GM19467 (cell line): ENCODE data around the gene FASN.
"Not testable (repeated sequence)": the region's sequence is repeated elsewhere in the genome, so short reads cannot be mapped to it uniquely, and the experiment has no call there.

Source experiments
- ATAC-seq: cut with Tn5 transposase; IDR thresholded peaks from one replicate; pipeline ENCODE4 v1.9.1; 2021; ENCODE audit warnings: mild to moderate bottlenecking, moderate library complexity; ENCODE audit not compliant: unreplicated experiment

The FASN gene

DNA sequence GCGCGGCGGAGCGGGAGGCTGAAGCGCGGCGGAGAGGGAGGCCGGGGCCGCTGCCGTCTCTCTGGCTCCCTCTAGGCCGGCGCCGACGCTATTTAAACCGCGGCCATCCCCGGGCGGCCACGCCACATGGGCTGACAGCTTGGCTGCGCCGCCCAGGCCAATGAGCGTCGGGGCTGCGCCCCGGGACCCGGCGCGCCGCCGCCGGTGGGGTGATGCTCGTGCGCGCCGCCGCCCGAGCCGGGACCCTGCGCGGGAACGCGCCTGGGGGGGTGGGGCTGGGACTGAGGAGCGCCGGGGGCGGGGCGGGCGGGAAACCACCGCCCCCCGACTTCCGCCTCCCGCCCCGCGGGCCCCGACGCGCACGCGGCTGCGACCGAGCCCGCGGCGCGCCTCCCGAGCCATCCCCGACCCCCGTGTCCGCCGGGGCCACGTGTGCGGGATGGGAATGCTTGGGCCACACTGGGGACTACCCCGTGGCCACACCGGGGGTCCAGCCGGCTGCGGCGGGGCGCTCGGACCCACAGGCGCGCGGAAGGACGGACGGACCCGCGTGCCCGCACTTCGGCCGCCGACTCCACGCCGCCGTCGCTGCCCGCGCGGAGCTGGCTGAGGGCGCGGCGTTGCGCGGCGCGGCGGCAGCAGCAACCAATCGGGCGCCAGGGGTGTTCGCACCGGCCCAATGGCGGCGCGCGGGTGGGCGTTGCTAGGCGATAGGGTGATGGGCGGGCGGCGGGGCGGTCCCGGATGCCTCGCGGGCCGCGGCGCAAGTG, at the start of gene FASN:
TSS of gene FASN (minus strand) at position 68 of the 770 bp plus-strand sequence. CDS start 1,791 bp downstream, outside the sequence.
- ATAC-seq = peak; percentile 60

DNA sequence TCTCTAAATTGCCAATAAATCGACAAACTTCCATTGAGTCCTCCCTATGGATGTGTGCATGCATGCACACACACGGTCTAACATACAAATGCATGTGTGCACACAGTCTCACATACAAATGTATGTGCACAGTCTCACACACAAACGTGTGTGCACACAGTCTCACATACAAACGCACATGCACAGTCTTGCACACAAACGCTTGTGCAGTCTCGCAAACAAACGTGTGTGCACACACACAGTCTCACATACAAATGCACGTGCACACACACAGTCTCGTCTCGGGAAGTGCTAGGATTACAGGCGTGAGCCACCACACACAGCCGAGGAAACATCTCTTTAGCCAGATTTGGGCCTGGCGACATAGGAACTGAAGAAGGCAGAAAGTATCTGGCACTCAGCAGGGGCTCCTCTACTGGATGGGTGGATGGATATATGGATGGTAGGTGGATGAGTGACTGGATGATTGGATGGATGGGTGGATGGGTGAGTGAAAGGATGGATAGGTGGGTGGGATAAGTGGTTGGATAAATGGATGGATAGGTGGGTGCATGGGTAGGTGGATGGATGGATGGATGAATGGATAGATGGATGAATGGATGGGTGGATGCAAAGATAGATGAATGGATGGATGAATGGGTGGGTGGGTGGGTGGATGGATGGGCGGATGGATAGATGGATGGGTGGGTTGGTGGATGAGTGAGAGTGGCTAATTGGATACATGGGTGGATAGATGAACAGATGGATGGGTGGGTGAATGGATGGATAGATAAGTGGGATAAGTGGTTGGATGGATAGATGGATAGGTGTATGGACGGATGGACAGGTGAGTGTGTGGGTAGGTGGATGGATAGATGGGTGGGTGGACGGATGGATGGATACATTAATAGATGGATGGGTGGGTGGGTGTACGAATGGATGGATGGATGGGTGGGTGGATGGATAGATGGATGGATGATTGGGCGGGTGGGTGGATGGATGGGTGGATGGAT, 48.9 kb upstream of the FASN start:
- ATAC-seq = no peak

DNA sequence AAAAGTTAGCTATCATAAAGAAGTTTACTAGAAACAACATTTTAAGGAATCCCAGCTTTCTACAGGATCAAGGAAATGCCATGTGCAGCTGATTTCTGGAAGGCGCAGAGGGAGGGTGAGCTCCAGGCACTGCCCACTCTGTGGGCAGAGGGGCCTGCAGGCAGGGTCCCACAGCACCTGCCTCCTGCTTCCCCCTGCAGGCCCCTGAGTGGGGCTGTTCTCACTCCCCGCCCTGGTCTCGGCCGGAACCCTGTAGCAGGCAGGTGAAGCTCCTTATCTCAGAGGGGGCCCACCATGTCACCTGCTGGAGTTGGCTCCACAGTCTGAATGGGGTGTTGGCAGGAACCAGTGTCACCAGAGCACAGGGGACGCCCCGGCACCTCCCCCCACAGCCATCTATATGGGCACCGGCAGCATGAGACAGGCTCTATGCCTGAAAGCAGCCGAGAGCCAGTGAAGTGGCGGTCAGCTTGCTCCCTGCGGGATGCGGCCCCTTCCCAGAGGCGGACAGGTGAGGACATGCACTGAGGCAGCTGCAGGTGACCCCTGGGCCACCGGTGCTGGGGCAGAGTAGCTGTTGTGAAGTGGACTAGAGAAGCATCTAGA, 47.6 kb upstream of the FASN start:
- ATAC-seq = no peak

DNA sequence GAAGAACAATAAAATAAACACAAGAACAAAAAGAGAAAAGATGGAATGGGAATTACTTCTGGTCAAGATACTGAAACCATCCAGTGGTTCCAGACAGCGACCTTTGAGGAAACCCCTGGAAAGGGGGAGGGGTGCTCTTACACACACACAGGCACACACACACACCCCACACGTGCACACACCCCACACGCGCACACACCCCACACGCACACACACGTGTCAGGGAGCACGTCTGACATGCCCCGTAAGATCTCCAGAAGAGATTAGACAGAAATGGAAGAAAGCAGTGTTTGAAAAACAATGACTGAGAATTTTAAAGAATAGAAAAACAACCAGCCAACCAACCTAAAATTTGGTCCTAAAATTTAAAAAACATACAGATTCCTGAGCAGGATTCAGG, 45.3 kb upstream of the FASN start:
- ATAC-seq = no peak

DNA sequence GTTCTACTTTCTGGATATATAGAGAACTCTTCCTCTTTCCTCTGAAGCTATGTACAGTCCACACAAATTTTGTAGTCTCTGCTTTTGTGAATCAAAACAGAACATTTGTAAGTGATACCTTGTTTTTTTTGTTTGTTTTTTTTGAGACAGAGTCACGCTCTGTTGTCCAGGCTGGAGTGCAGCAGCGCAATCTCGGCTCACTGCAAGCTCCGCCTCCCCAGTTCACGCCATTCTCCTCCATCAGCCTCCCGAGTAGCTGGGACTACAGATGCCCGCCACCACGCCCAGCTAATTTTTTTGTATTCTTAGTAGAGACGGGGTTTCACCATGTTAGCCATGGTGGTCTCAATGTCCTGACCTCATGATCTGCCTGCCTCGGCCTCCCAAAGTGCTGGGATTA, 41.9 kb upstream of the FASN start:
- not testable (repeated sequence) for ATAC-seq

DNA sequence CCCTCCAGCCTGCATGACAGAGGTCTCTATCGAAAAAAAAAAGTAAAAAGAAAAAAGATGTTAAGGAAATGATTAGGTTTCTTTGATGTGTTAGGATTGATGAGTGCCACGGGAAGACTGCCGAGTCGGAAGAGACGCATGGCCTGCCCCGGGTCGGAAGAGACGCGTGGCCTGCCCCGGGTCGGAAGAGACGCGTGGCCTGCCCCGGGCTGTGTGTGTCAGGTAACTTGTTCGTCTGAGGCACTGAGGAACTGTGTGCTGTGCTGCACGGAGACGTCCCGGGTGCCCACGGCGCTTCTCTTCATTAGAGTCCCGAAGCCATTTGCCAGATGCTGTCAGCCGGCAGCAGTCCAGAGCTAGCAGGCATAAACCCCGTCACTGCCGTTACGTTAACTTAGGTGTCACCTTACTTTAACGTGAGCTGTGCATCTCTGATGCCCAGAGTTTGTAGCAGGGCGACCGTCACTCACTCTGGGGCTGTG, 40.5 kb upstream of the FASN start:
- ATAC-seq = no peak

DNA sequence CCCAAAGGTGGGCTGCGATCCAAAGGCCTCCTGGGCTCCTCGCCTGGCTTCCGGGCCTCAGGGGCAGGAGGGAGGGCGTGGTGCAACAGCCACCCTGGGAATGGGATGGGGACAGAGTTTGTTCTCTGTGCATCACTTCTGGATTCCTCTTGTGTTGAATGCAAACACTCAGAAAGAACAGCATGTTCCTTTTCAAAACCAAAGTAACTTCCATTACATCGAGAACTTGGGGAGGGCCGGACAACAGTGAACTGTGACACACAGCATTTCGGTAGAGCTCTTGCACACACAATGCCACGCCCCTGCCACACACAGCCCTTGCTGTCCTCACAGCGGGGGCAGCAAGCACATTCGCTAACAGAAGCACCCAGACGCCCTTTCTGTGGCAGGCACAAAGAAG, 36.1 kb upstream of the FASN start:
- ATAC-seq = no peak

DNA sequence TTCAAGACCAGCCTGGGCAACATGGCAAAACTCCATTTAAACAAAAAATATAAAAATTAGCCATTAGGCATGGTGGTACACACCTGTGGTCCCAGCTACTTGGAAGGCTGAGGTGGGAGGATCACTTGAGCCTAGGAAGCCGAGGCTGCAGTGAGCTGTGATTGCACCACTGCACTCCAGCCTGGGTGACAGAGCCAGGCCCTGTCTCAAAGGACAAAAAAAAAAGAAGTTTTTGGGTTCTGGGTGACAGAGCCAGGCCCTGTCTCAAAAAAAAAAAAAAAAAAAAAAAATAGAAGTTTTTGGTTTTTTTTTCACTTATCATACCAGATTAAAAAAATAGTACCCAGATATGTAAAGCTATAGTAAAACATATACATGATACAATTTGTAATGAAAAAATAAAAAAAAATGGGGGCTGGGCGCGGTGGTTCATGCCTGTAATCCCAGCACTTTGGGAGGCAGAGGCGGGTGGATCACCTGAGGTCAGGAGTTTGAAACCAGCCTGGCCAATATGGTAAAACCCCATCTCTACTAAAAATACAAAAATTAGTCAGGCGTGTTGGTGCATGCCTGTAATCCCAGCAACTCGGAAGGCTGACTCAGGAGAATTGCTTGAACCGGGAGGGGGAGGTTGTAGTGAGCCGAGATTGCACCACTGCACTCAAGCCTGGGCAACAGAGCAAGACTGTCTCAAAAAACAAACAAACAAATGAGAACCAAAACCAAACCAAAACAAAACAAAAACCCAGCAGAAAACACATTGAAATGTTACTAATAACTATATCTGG, 35.3 kb upstream of the FASN start:
- not testable (repeated sequence) for ATAC-seq

DNA sequence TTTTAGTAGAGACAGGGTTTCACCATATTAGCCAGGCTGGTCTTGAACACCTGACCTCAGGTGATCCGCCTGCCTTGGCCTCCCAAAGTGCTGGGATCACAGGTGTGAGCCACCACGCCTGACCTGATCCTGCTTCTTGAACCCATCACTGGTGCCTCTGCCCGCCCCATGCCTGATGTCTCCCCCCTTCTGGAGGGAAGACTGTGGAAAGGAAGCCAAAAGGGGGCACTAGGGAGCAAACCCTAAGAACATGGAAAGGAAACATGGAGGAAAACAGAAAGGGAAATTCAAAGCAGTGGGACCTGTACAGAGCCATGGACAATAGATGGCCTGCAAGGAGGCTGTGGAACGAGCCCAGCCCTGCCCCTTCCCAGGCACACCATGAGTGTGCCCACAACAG, 31.1 kb upstream of the FASN start:
- ATAC-seq = no peak

DNA sequence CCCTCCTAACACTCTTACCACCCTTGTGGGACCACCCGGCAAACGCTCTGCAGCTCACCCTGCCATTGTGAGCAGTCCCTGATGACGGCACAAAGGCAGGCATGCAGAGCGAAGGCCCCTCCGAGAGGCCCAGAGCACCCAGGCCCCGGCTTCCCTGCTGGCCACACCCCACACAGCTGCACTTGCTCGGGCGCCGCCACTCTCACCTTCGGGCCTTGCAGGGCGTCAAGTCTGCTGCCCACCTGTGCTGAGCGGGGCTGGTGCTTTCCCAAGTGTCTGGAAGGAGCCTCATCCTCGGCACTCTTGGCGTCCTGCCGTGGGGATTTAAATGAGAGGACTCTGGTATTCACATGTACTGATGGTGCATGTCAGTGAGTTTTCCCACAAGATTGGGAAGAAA, 30.3 kb upstream of the FASN start:
- no peak for ATAC-seq

DNA sequence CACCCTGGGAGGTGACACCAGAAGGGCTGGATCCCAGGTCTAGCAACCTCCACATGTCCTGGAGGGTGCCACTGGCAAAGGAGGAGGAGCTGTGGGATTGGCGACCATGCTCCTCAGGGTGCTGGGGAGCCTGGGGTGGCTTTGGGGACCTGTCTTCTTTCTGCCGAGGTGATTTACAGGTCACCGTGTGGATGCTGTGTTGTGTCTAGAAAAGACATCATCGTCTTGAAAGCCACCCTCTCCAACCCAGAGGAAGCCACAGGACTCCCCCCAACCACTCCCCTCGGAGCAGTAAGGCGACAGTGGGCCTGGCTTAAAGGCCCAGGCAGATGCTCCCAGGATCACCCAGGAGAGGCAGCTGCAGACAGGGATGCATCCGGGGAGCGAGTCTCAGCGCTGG, 29.7 kb upstream of the FASN start:
- no peak for ATAC-seq

DNA sequence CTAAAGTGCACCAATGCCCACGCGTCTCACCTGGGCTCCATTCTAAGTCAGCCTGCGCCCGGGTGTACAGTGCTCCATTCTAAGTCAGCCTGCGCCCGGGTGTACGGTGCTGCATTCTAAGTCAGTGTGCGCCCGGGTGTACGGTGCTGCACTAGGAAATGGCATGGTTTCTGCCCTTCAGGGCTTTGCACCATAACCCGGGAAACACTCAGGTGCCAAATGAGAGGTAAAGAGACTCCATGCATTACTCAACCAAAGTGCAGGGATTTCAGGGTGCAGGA, 29.2 kb upstream of the FASN start:
- no peak for ATAC-seq

DNA sequence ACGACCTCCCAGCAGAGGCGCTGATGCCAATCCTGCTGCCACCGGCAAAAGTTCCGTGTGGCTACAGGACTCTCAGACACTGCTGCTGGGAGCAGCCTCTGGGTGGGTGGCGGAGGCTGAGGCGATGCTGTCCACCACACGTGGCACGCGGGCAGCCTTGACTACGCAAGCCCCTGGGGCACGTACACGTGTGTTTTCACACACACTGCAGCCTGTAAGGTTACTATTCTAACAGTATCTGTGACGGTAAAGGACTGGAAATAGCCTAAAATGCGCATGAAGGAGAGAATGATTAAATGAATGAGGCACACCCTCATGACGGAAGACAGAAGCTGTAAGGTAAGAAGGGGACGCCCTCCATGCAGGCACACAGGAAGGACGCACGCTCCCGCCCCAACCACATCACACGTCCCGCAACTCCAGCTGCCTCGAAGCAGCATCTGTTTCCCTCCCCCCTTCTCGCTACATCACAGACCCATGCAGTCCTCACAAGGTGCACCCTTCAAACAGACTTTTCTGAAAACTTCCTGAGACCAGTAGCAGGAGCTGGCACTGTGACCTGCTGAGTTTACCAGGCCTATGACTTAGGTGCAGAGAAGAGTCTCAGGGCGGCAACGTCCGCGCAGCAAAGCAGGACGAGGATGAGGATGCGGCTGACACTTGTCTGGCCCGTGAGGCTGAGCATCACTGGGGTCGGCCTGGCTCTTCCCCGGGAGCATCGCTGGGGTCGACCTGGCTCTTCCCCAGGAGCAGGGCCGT, 28.7 kb upstream of the FASN start:
- ATAC-seq = no peak

DNA sequence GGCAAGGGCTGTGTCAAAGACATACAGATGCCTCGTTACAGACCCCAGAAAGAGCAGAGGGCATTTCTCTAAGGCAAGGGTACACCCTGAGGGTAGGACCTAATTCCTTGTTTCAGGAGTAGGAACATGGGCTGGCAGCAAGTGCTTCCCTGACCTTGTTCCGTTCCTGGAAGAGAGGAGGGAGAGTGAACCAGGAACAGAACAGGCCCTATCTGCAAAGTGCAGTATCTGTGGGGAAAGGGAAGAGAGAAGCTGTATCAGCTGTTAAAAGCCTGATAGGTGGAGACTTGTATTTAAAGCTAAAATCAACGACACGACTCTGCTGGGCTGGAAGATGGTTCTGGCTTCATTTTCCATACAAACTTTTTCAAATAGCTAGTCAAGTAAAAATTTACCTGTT, 26.1 kb upstream of the FASN start:
- no peak for ATAC-seq

DNA sequence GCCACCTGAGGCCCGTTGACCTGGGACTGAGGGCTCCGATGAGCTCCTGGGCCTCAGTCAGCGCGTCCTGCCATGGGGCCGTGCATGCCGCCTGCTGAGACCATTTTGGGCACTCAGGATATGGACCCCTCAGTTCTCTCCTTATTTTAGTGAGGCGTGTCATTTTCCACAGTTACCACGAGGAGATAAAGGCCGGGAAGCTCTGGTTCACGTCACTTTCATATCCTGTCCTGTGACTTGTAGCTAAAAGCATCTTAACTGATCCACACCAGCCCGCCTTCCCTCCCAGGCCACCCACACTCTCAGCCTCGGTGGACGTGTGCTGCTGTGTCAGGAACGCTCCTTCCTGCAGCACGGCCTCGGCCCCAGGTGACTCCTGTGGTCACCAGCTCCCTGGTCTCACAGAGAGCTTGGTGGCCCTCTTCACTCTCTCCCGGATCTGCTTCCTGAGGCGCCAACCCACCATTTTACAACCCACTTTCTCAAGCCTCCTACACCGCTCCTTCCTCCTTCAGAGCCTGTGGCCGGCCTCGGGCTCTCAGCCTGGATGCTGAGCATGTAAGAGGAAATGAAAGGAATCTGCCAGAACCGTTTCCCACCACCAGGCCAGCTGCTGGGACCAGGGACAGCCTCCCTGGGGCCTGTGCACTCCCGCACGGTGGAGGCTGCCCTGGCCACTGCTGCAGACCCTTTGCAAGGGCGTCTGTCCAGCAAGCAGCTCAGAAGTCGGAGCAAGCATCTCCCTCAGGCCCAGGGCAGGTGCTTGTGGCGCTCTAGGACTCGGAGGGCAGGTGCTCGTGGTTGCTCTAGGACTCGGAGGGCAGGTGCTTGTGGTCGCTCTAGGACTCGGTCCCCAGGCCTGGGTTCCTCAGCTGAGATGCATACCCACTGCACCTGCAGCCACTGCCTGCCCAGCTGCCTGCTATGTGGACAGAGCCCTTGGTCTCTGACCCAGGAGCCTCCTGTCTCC, 23.9 kb upstream of the FASN start:
- no peak for ATAC-seq

DNA sequence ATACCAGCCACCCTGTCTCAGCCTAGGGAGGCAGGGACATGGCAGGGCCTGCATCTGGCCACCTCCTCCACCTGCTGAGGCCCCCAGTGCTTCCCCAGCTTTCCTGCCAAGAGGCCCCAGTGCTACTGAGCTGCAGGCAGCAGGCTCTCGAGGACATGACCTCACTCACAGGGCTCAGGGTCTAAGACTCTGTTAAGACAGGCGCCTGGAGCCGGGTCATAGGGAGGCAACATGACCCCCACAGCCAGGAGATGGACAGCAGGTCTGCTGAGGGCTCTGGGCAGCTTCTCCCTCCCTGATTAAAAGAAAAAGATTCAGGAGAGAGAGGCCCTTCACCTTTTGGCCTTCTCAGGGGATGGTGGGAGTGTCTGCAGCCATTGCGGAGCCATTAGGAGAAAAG, 23.2 kb upstream of the FASN start:
- ATAC-seq = no peak

DNA sequence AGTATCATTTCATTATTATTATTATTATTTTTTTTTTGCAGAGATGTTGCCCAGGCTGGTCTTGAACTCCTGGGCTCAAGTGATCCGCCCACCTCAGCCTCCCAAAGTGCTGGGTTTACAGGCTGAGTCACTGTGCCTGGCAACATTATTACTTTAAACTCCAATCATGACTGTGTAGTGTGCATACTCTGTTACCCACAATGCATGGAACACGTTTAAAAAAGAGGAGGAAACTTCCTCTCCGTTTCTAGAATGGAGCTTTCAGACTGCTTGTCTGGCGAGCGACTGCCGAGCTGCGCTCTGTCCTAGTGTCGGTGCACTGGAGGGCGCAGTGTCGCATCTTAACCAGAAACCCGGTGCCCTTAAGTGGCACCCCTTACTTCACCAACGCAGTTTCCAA, 22.1 kb upstream of the FASN start:
- ATAC-seq = no peak

DNA sequence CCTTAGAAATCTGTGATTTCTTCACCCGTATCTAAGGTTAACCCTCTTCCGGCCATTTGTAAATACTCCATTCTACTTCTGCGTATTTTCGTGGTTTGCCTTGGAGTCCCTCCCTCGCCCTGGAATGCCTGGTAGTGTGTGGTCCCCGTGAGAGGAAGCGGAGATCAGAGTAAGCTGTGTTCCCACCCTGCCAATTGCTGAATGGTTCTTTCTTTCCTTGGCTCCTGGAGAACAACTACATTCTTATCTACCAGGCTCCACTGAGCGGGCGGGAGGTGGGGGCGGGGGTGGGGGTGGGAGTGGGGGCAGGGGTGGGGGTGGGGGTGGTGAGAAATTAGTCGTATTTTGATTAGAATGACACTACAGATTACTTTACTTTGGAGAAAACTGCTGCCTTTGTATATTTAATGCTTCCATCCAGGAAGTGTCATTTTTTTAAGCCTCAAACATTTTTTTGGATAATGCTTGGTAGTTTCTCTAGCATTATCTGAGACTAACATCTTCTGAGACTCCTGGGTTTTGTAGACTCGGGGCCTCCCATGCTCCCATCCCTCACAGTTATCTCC, 20.9 kb upstream of the FASN start:
- no peak for ATAC-seq
